Common myeloid progenitor, CD34-positive (primary cell): Measurements from ENCODE around the gene ETS2.
A peak's percentile ranks its signal among the peaks of the same experiment; 100 is the strongest.

Experiments
- CTCF ChIA-PET: fragments of 350-600 bp; sonication (Branson Sonifier 250); formaldehyde crosslinking; loops from one replicate; lab custom pipeline; 2021; ENCODE audit warnings: antibody characterized with exemption; lab: Charles Lee
- POLR2A ChIA-PET: fragments of 350-600 bp; sonication (Branson Sonifier 250); formaldehyde crosslinking; loops from one replicate; lab custom pipeline; 2021; ENCODE audit warnings: antibody characterized with exemption; lab: Charles Lee
- DNase-seq, 3 donors: peaks; one replicate each; pipeline versions ENCODE4 v3.0.0 to v3.0.0-alpha.2; 2013
- H3K27ac ChIP-seq, 2 experiments: 1 replicate in 1 of 2; 2 replicates in 1 of 2; pipeline ENCODE4 v1.7.0; 2013; ENCODE audit warnings: inconsistent platforms in 2 of 2, low read length in 2 of 2, mild to moderate bottlenecking in 2 of 2, low read depth in 1 of 2, moderate library complexity in 1 of 2; ENCODE audit not compliant: severe bottlenecking in 2 of 2, insufficient read depth in 1 of 2, poor library complexity in 1 of 2
- H3K27me3 ChIP-seq, 5 experiments: replicated peaks in 2 of 5; 1 replicate in 3 of 5; 2 replicates in 2 of 5; pipeline versions ENCODE4 v1.6.1 to v1.7.0; 2013; ENCODE audit warnings: low read length in 4 of 5, mild to moderate bottlenecking in 2 of 5, moderate library complexity in 2 of 5, inconsistent platforms in 1 of 5; ENCODE audit not compliant: insufficient read depth in 5 of 5, control insufficient read depth in 4 of 5
- H3K36me3 ChIP-seq, 4 experiments: 1 replicate in 2 of 4; 2 replicates in 2 of 4; pipeline versions ENCODE4 v1.6.1 to v1.7.0; 2013; ENCODE audit warnings: low read length in 3 of 4, control low read depth in 1 of 4, mild to moderate bottlenecking in 1 of 4; ENCODE audit not compliant: control insufficient read depth in 4 of 4, insufficient read depth in 4 of 4
- H3K4me1 ChIP-seq, 4 experiments: 1 replicate in 3 of 4; 2 replicates in 1 of 4; pipeline versions ENCODE4 v1.6.1 to v1.7.1; 2013; ENCODE audit warnings: low read length in 3 of 4, mild to moderate bottlenecking in 3 of 4, control low read depth in 1 of 4, inconsistent platforms in 1 of 4, moderate library complexity in 1 of 4; ENCODE audit not compliant: control insufficient read depth in 4 of 4, insufficient read depth in 4 of 4; ENCODE audit errors: control extremely low read depth in 1 of 4
- H3K4me3 ChIP-seq, 7 experiments: 1 replicate in 4 of 7; 2 replicates in 3 of 7; pipeline versions ENCODE4 v1.5.1 to v1.7.0; 2013; ENCODE audit warnings: mild to moderate bottlenecking in 7 of 7, low read length in 6 of 7, moderate library complexity in 6 of 7, inconsistent platforms in 2 of 7, low read depth in 2 of 7, control low read depth in 1 of 7; ENCODE audit not compliant: insufficient read depth in 4 of 7, control insufficient read depth in 1 of 7; ENCODE audit errors: extremely low read depth in 1 of 7
- H3K9me3 ChIP-seq, 5 experiments: 1 replicate in 4 of 5; 2 replicates in 1 of 5; pipeline versions ENCODE4 v1.6.1 to v1.7.1; 2013; ENCODE audit warnings: low read length in 4 of 5, mild to moderate bottlenecking in 2 of 5, inconsistent platforms in 1 of 5, low read depth in 1 of 5, moderate library complexity in 1 of 5; ENCODE audit not compliant: control insufficient read depth in 4 of 5, insufficient read depth in 2 of 5; ENCODE audit errors: control extremely low read depth in 1 of 5
- WGBS: methylation state at CpG from one replicate; pipeline ENCODE4 v1.1.5; 2013; ENCODE audit not compliant: insufficient coverage; 5-methylcytosine and 5-hydroxymethylcytosine counted together

ETS2 gene

DNA sequence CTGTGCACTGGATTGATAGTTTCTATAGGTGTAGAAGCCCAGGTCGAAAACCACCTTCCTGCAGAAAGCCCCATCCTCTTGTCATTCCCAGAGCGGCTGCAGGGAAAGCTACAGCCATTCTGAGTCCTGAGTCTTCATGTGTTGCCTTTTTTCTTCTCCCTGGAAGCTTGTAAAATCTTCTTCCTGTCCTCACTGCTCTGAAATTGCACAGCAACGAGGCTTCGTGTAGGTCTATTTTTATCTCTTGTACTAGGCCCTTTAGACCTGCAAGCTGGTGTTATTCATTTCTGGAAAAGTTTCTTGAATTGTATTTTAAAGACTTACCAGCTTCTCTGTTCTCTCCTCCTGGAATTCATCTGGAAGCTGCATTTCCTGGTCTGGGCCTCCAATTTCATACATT is 44.2 kb upstream of the ETS2 start:
- POLR2A ChIA-PET = interaction anchor here (0.6 kb wide), 1 partner anchor 13 kb away, joined by 3 read pairs; no protein-coding TSS in a partner anchor
- CTCF ChIA-PET = interaction anchor here (0.9 to 3.1 kb wide), 6 partner anchors 9 to 256 kb away, joined by 3 to 15 read pairs (median 8); no protein-coding TSS in a partner anchor
- WGBS = 100% methylated on average over 2 of the region's 4 CpGs

DNA sequence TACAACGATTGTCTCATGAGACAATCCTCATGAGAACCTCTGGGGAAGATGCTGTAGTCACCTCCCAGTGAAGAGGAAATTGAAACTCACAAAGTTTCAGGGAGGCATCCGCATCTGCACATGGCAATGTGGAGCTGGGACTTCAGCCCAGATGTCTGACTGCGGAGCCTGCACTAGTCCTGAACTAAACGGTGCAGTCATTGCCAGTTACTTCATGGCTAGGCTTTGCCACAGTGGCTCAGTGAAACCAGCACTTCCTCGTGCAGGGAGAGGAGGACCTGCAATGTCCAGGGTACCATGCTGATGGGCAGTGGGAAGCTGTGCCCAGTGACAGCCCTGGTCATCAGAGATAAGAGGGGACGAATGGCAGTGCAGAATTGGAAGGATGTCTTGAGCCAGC is 40.7 kb upstream of the ETS2 start:
- DNase-seq = no peak
- Histone ChIP-seq H3K9me3 (peaks cover 0 to 3% (median 0%) of the 10 kb centered on the region in 5 experiments), H3K4me3 (no peak overlapping the region), H3K27ac (no peak overlapping the region), H3K27me3 (no peaks in the 10 kb centered on the region), H3K36me3 (no peaks in the 10 kb centered on the region), H3K4me1 (peaks cover 6 to 39% (median 22%) of the 10 kb centered on the region in 4 experiments)
- WGBS = 100% methylated on average over 6 of the region's 6 CpGs
- CTCF ChIA-PET = interaction anchor here (1.6 kb wide), 1 partner anchor 11 kb away, joined by 5 read pairs; no protein-coding TSS in a partner anchor
- POLR2A ChIA-PET = interaction anchor here (0.6 kb wide), 1 partner anchor 29 kb away, joined by 10 read pairs; no protein-coding TSS in a partner anchor

More for the DNA sequence above, 44.2 kb upstream of the ETS2 start:
- Histone ChIP-seq H3K27ac (no peak overlapping the region), H3K36me3 (no peaks in the 10 kb centered on the region), H3K9me3 (peaks cover 0 to 3% (median 0%) of the 10 kb centered on the region in 5 experiments), H3K27me3 (no peaks in the 10 kb centered on the region), H3K4me3 (peak overlapping the region in 1 of 7 experiments; percentile 36), H3K4me1 (peaks cover 0 to 51% (median 25%) of the 10 kb centered on the region in 4 experiments)
- DNase-seq = no peak

- H3K27ac ChIP-seq = peak overlapping the region; percentile 55 to 68
- CTCF ChIA-PET = interaction anchor here (0.6 to 1.6 kb wide), 5 partner anchors 11 to 36 kb away, joined by 3 read pairs; no protein-coding TSS in a partner anchor
- peaks cover 0 to 3% (median 0%) of the 10 kb centered on the region in 5 experiments for H3K9me3 ChIP-seq
- 0% methylated on average over 7 of the region's 13 CpGs for WGBS
- H3K4me1 ChIP-seq = peaks cover 6 to 22% (median 12%) of the 10 kb centered on the region in 4 experiments
- POLR2A ChIA-PET = no interaction called here
- no peaks in the 10 kb centered on the region for H3K36me3 ChIP-seq
- peak overlapping the region in 6 of 7 experiments; percentile 55 to 77 (median 62) for H3K4me3 ChIP-seq
- DNase-seq = peak; percentile 62 to 91 (median 91)
- H3K27me3 ChIP-seq = no peaks in the 10 kb centered on the region
Observed at GRCh38 chr21:38766987-38767722, 38.6 kb upstream of the ETS2 start.

DNA sequence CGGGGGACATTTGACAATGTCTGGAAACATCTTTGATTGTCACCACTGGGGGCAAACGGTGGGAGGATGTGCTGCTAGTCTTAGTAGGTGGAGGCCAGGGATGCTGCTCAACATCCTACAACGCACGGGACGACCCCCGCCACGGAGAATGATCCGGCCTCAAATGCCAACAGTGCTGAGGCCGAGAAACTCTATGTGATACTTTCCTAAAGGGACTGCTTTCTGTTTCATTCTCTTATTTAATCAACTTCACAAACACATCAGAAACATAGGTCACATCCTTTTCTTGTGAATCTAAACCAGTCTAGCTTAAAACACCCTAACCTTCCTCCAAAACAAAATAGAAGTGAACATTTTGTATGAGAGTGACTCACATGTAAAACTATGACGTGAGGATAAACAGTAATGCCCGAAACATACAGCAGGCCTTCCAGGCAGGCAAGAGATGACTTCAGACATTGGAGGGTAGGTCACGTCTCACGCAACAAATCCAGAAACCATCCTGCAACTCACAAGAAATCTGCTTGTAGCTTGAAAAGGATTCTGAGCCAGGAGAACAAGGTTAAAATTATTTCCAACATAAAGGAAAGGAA is 37.2 kb upstream of the ETS2 start:
- POLR2A ChIA-PET = interaction anchor here (0.6 to 0.7 kb wide), 2 partner anchors 35 to 37 kb away, joined by 3 read pairs; no protein-coding TSS in a partner anchor

GRCh38 chr21:38769191-38769780 is 36.4 kb upstream of the ETS2 start:
- H3K4me1 ChIP-seq = peaks cover 6 to 22% (median 13%) of the 10 kb centered on the region in 4 experiments
- CTCF ChIA-PET = interaction anchor here (0.8 to 2.6 kb wide), 7 partner anchors 9 to 35 kb away, joined by 3 to 12 read pairs (median 3); no protein-coding TSS in a partner anchor
- no peak overlapping the region for H3K4me3 ChIP-seq
- WGBS = 92% methylated on average over 8 of the region's 9 CpGs
- POLR2A ChIA-PET = interaction anchor here (0.6 kb wide), 1 partner anchor 34 kb away, joined by 3 read pairs; no protein-coding TSS in a partner anchor
- no peak for DNase-seq
- no peak overlapping the region for H3K27ac ChIP-seq
- no peaks in the 10 kb centered on the region for H3K36me3 ChIP-seq
- no peaks in the 10 kb centered on the region for H3K27me3 ChIP-seq
- peaks cover 0 to 3% (median 0%) of the 10 kb centered on the region in 5 experiments for H3K9me3 ChIP-seq

More for the DNA sequence above, 37.2 kb upstream of the ETS2 start:
- WGBS = 88% methylated on average over 13 of the region's 13 CpGs
- Histone ChIP-seq H3K4me3 (no peak overlapping the region), H3K4me1 (peaks cover 6 to 22% (median 13%) of the 10 kb centered on the region in 4 experiments), H3K9me3 (peaks cover 0 to 3% (median 0%) of the 10 kb centered on the region in 5 experiments), H3K27me3 (no peaks in the 10 kb centered on the region), H3K27ac (no peak overlapping the region), H3K36me3 (no peaks in the 10 kb centered on the region)
- DNase-seq = peak in 1 of 3 donors; percentile 47
- CTCF ChIA-PET = interaction anchor here (0.6 to 1.1 kb wide), 5 partner anchors 9 to 370 kb away, joined by 3 to 4 read pairs (median 3); no protein-coding TSS in a partner anchor

GRCh38 chr21:38770660-38771059 is 35.1 kb upstream of the ETS2 start:
- H3K9me3 ChIP-seq = peaks cover 0 to 3% (median 0%) of the 10 kb centered on the region in 5 experiments
- no peaks in the 10 kb centered on the region for H3K36me3 ChIP-seq
- 100% methylated on average over 3 of the region's 4 CpGs for WGBS
- no peak overlapping the region for H3K27ac ChIP-seq
- ChIA-PET POLR2A (interaction anchor here (0.6 kb wide), 1 partner anchor 35 kb away, joined by 3 read pairs; the partner anchor contains the start of gene ETS2), CTCF (interaction anchor here (1.3 to 2.6 kb wide), 3 partner anchors 10 to 20 kb away, joined by 3 to 12 read pairs (median 5); no protein-coding TSS in a partner anchor)
- no peak overlapping the region for H3K4me3 ChIP-seq
- peaks cover 6 to 22% (median 13%) of the 10 kb centered on the region in 4 experiments for H3K4me1 ChIP-seq
- DNase-seq = no peak
- no peaks in the 10 kb centered on the region for H3K27me3 ChIP-seq
